Muscle of leg (tissue), 11 donors: ENCODE measurements around the gene PPP1CC. TPM values are rescaled to one million over a fixed set of nuclear protein-coding genes. Genes with fewer than 3 reads are reported as not detected.

ENCODE experiments used
- DNase-seq: peaks from one replicate; pipeline ENCODE4 v3.0.0; 2013
- H3K27ac ChIP-seq: one replicate; pipeline ENCODE4 v1.5.1; 2013; ENCODE audit warnings: mild to moderate bottlenecking, low read length, control low read depth
- H3K27me3 ChIP-seq: one replicate; pipeline ENCODE4 v1.6.1; 2013; ENCODE audit warnings: low read length; ENCODE audit not compliant: control insufficient read depth, insufficient read depth
- H3K36me3 ChIP-seq: one replicate; pipeline ENCODE4 v1.6.1; 2013; ENCODE audit warnings: low read length; ENCODE audit not compliant: control insufficient read depth, insufficient read depth
- H3K4me1 ChIP-seq: one replicate; pipeline ENCODE4 v1.6.1; 2013; ENCODE audit warnings: low read length; ENCODE audit not compliant: control insufficient read depth, insufficient read depth
- H3K4me3 ChIP-seq: one replicate; pipeline ENCODE4 v1.5.1; 2013; ENCODE audit warnings: low read length, control low read depth
- H3K9me3 ChIP-seq: replicated peaks from 2 replicates; pipeline ENCODE4 v1.6.1; 2013; ENCODE audit warnings: low read depth, low read length; ENCODE audit not compliant: control insufficient read depth
- WGBS: methylation state at CpG from one replicate; pipeline ENCODE4 v1.1.5; 2013; ENCODE audit warnings: missing lambda C conversion rate; ENCODE audit not compliant: insufficient coverage; 5-methylcytosine and 5-hydroxymethylcytosine counted together
- polyA plus RNA-seq, 8 donors: library from polyadenylated mRNA; unstranded; fragments of 120-200 nt; gene quantifications; one replicate each; pipeline versions ENCODE4 v1.2.1 to v1.2.3, GENCODE V29; 2013; ENCODE audit warnings: inconsistent platforms in 1 of 8, low replicate concordance in 1 of 8; ENCODE audit not compliant: insufficient read length in 8 of 8, insufficient read depth in 1 of 8
- total RNA-seq: library from RNA; stranded (reverse); fragments of 120-200 nt; gene quantifications from one replicate; pipeline ENCODE4 v1.2.4, GENCODE V29; 2013

Gene PPP1CC
- total and polyA plus RNA-seq, 9 donors: 90.5 to 147 (median 119) TPM

GRCh38 chr12:110693731-110694130 is 49.0 kb downstream of the PPP1CC start:
- Histone ChIP-seq H3K27me3 (no peaks in the 10 kb centered on the region), H3K9me3 (no peaks in the 10 kb centered on the region), H3K27ac (no peak overlapping the region), H3K4me3 (no peak overlapping the region), H3K4me1 (peaks cover 12% of the 10 kb centered on the region), H3K36me3 (no peaks in the 10 kb centered on the region)
- 14% methylated on average over 2 of the region's 7 CpGs for WGBS
- DNase-seq: peak; percentile 59

GRCh38 chr12:110690127-110690430 is 52.6 kb downstream of the PPP1CC start:
- Histone ChIP-seq H3K9me3 (no peaks in the 10 kb centered on the region), H3K36me3 (no peaks in the 10 kb centered on the region), H3K27ac (no peak overlapping the region), H3K27me3 (peaks cover 6% of the 10 kb centered on the region), H3K4me3 (no peak overlapping the region), H3K4me1 (peaks cover 16% of the 10 kb centered on the region)
- no peak for DNase-seq
- no CpG with 5 or more reads among the region's 4 CpGs for WGBS

GRCh38 chr12:110689281-110690126 is 53.2 kb downstream of the PPP1CC start:
- Histone ChIP-seq H3K27me3 (peaks cover 6% of the 10 kb centered on the region), H3K4me3 (peak overlapping the region; percentile 69), H3K9me3 (no peaks in the 10 kb centered on the region), H3K36me3 (no peaks in the 10 kb centered on the region), H3K27ac (peak overlapping the region; percentile 67), H3K4me1 (peaks cover 16% of the 10 kb centered on the region)
- peak; percentile 76 for DNase-seq
- 0% methylated on average over 10 of the region's 38 CpGs for WGBS

GRCh38 chr12:110688446-110689280 is 54.0 kb downstream of the PPP1CC start, which contains the start of gene HVCN1:
Gene HVCN1, minus strand, starts transcription at chr12:110689115. Its CDS starts 5,870 bp downstream, at chr12:110683245.
- no peak for DNase-seq
- H3K4me1 ChIP-seq: peaks cover 16% of the 10 kb centered on the region
- H3K27ac ChIP-seq: peak within 1 kb of the TSS; percentile 67

GRCh38 chr12:110687396-110688169 is 55.1 kb downstream of the PPP1CC start:
- WGBS: 74% methylated on average over 12 of the region's 15 CpGs
- Histone ChIP-seq H3K4me3 (no peak overlapping the region), H3K27me3 (peaks cover 6% of the 10 kb centered on the region), H3K27ac (no peak overlapping the region), H3K4me1 (peaks cover 16% of the 10 kb centered on the region), H3K9me3 (no peaks in the 10 kb centered on the region), H3K36me3 (no peaks in the 10 kb centered on the region)
- no peak for DNase-seq

More at GRCh38 chr12:110688446-110689280, 54.0 kb downstream of the PPP1CC start, which contains the start of gene HVCN1:
- Histone ChIP-seq H3K36me3 (no peaks in the 10 kb centered on the region), H3K9me3 (no peaks in the 10 kb centered on the region), H3K4me3 (peak within 1 kb of the TSS; percentile 69), H3K27me3 (peaks cover 6% of the 10 kb centered on the region)
- WGBS: 4% methylated on average over 31 of the region's 64 CpGs

GRCh38 chr12:110686294-110686903 is 56.3 kb downstream of the PPP1CC start:
- Histone ChIP-seq H3K9me3 (no peaks in the 10 kb centered on the region), H3K4me1 (peaks cover 16% of the 10 kb centered on the region), H3K4me3 (no peak overlapping the region), H3K36me3 (no peaks in the 10 kb centered on the region), H3K27me3 (peaks cover 6% of the 10 kb centered on the region), H3K27ac (no peak overlapping the region)
- no peak for DNase-seq
- WGBS: no CpG with 5 or more reads among the region's 3 CpGs

- no peak for DNase-seq
- H3K27me3 ChIP-seq: peaks cover 6% of the 10 kb centered on the region
- H3K9me3 ChIP-seq: no peaks in the 10 kb centered on the region
- WGBS: 60% methylated on average over 2 of the region's 7 CpGs
- H3K36me3 ChIP-seq: no peaks in the 10 kb centered on the region
- H3K4me3 ChIP-seq: no peak overlapping the region
- no peak overlapping the region for H3K27ac ChIP-seq
- H3K4me1 ChIP-seq: peaks cover 8% of the 10 kb centered on the region
Observed at GRCh38 chr12:110684312-110684836, 58.3 kb downstream of the PPP1CC start.

GRCh38 chr12:110683888-110684287 is 58.8 kb downstream of the PPP1CC start:
- Histone ChIP-seq H3K4me1 (peaks cover 8% of the 10 kb centered on the region), H3K36me3 (no peaks in the 10 kb centered on the region), H3K27me3 (peaks cover 6% of the 10 kb centered on the region), H3K27ac (no peak overlapping the region), H3K9me3 (no peaks in the 10 kb centered on the region), H3K4me3 (no peak overlapping the region)
- WGBS: no CpG with 5 or more reads among the region's 2 CpGs
- no peak for DNase-seq

- DNase-seq: no peak
- Histone ChIP-seq H3K4me3 (no peak overlapping the region), H3K9me3 (no peaks in the 10 kb centered on the region), H3K27ac (no peak overlapping the region), H3K36me3 (no peaks in the 10 kb centered on the region), H3K27me3 (no peaks in the 10 kb centered on the region), H3K4me1 (peaks cover 7% of the 10 kb centered on the region)
- WGBS: 56% methylated on average over 1 of the region's 1 CpG
Observed at GRCh38 chr12:110680032-110680431, 62.7 kb downstream of the PPP1CC start.
